ENCODE results near the gene ATXN7L3B. TPM values are rescaled to one million over a fixed set of nuclear protein-coding genes. Genes with fewer than 3 reads are reported as not detected.

The ATXN7L3B gene
- total and polyA plus RNA-seq, 2 of the 4 experiments (the other 2 are of a cell fraction): 12.9 to 21.7 TPM

- no peak for DNase-seq
- POLR2A ChIA-PET (ENCODE audit: unreplicated experiment): no interaction called here
These were observed 47.1 kb upstream of the ATXN7L3B start for GRCh38 chr12:74490390-74491064.

More at GRCh38 chr12:74490390-74491064, 47.1 kb upstream of the ATXN7L3B start:
- BruUV-seq (replicated peaks): no TSS peak
- Histone ChIP-seq H2BK120ac (ENCODE audit: low read depth, low read length) (no peak overlapping the region), H2BK15ac (ENCODE audit: low read depth, low read length) (no peak overlapping the region), H4K20me1 (ENCODE audit: insufficient read depth, low read length) (no peaks in the 10 kb centered on the region), H3K4me2 (ENCODE audit: low read depth, low read length) (no peak overlapping the region), H4K91ac (ENCODE audit: insufficient read depth, low read depth, low read length) (no peak overlapping the region), H2BK5ac (ENCODE audit: low read depth, low read length, poor library complexity, severe bottlenecking) (no peak overlapping the region), H4K8ac (ENCODE audit: low read depth in 2 of 2, low read length in 2 of 2) (no peak overlapping the region), H3K27me3 (ENCODE audit: control insufficient read depth, insufficient read depth, low read length) (no peaks in the 10 kb centered on the region), H3K9me3 (ENCODE audit: control insufficient read depth, insufficient read depth, low read length) (no peaks in the 10 kb centered on the region), H3K4ac (ENCODE audit: low read depth, low read length) (no peak overlapping the region), H3K79me1 (ENCODE audit: low read depth in 1 of 2, low read length in 2 of 2) (no peaks in the 10 kb centered on the region), H3K27ac (ENCODE audit: insufficient read depth, low read length) (no peak overlapping the region), H2AFZ (replicated peaks; ENCODE audit: low read length, poor library complexity) (no peak overlapping the region), H3K23ac (ENCODE audit: low read depth, low read length) (no peak overlapping the region), H3K56ac (ENCODE audit: extremely low read depth, insufficient read depth, low read length) (no peak overlapping the region), H3K36me3 (ENCODE audit: control insufficient read depth, insufficient read depth, low read length) (no peaks in the 10 kb centered on the region), H3K4me1 (ENCODE audit: control insufficient read depth, insufficient read depth, low read length) (no peaks in the 10 kb centered on the region), H3K14ac (replicated peaks; ENCODE audit: low read depth, low read length) (no peak overlapping the region), H2AK9ac (replicated peaks; ENCODE audit: low read depth, low read length, poor library complexity) (no peak overlapping the region), H4K5ac (ENCODE audit: low read depth, low read length) (no peak overlapping the region), H2BK20ac (ENCODE audit: low read depth, low read length) (no peak overlapping the region), H3K9ac (ENCODE audit: low read depth, low read length) (no peak overlapping the region), H3K9me1 (ENCODE audit: insufficient read depth, low read length) (no peaks in the 10 kb centered on the region), H3K4me3 (ENCODE audit: insufficient read depth, low read depth, low read length) (no peak overlapping the region), H3K18ac (ENCODE audit: low read depth, low read length) (no peak overlapping the region), H2AK5ac (ENCODE audit: low read depth, low read length) (no peak overlapping the region)
- intact Hi-C loops (cut with micrococcal nuclease) (no loop called here), dilution Hi-C loops (cut with HindIII; ENCODE audit: low sequenced_read_pairs, unreplicated experiment) (no loop called here), in situ Hi-C loops (cut with MboI; ENCODE audit: low sequenced_read_pairs) (no loop called here)
- TF ChIP-seq NFE2L2 (IDR thresholded peaks at IDR 0.05; ENCODE audit: low read depth, low read length) (no peak), CTCF (conservative IDR thresholded peaks at IDR 0.05; ENCODE audit: low read depth, low read length) (no peak), BHLHE40 (IDR thresholded peaks at IDR 0.05; ENCODE audit: low read depth, low read length) (no peak), POLR2A (IDR thresholded peaks at IDR 0.05; ENCODE audit: low read depth, low read length) (no peak), CEBPB (IDR thresholded peaks at IDR 0.05; ENCODE audit: low read depth, low read length) (no peak), MXI1 (IDR thresholded peaks at IDR 0.05; ENCODE audit: borderline replicate concordance, low read depth, low read length) (no peak), RAD21 (IDR thresholded peaks at IDR 0.05; ENCODE audit: low read length) (no peak), CHD1 (IDR thresholded peaks at IDR 0.05; ENCODE audit: low read depth, low read length) (no peak), SMC3 (IDR thresholded peaks at IDR 0.05; ENCODE audit: low read depth, low read length) (no peak), RFX5 (IDR thresholded peaks at IDR 0.05; ENCODE audit: low read depth, low read length) (no peak), FOS (IDR thresholded peaks at IDR 0.05; ENCODE audit: low read depth, low read length) (no peak), RCOR1 (IDR thresholded peaks at IDR 0.05; ENCODE audit: insufficient replicate concordance, low read length) (no peak), MAZ (IDR thresholded peaks at IDR 0.05; ENCODE audit: borderline replicate concordance, low read depth, low read length) (no peak)
- ATAC-seq (ENCODE audit: low read depth): no peak
- WGBS, 2 experiments (ENCODE audit: extremely low coverage in 2 of 2, insufficient read length in 1 of 2): no CpG with 5 or more reads among the region's 3 CpGs
- CTCF ChIA-PET: interaction anchor here (1.2 kb wide), 1 partner anchor 11 kb away, joined by 7 read pairs; no protein-coding TSS in a partner anchor
